Cardiac septum (tissue), 1 donor: Measurements from ENCODE around the gene REPIN1. TPM values are rescaled to one million over a fixed set of nuclear protein-coding genes. Genes with fewer than 3 reads are reported as not detected.
A peak's percentile ranks its signal among the peaks of the same experiment; 100 is the strongest.
"Not testable (repeated sequence)": the region's sequence is repeated elsewhere in the genome, so short reads cannot be mapped to it uniquely, and the experiment has no call there.

Source experiments
- DNase-seq: peaks from one replicate; pipeline ENCODE4 v3.0.0-alpha.2; 2020; ENCODE audit warnings: low spot score
- intact Hi-C: fragments of 100-400 bp; cut with DNase I; formaldehyde crosslinking; loops from one replicate; pipeline ENCODE4 v1.14.0; 2022
- total RNA-seq: library from RNA; stranded (reverse); fragmentation: NEBNext Ultra II Directional; extraction: Animal tissue kit (Norgen Biotek cat#: 25700); gene quantifications from one replicate; pipeline ENCODE4 v1.2.1, GENCODE V29; 2021
- donor health status: DM: no; HTN: no; CAD: no.

The REPIN1 gene
- total RNA-seq, 1 donor from 2014 or later, result 85.5 TPM

- intact Hi-C loops, result no loop called here
Observed at GRCh38 chr7:150383710-150384397, 15.2 kb downstream of the REPIN1 start.

GRCh38 chr7:150384406-150385301 lies 16.0 kb downstream of the REPIN1 start:
- DNase-seq, result peak; percentile 71
- intact Hi-C loops, result loop anchor here (5.0 kb wide), 1 partner anchor 42 kb away; the partner anchor contains the start of gene RARRES2

More at GRCh38 chr7:150383710-150384397, 15.2 kb downstream of the REPIN1 start:
- no peak for DNase-seq

GRCh38 chr7:150385302-150385723 lies 16.7 kb downstream of the REPIN1 start:
- DNase-seq, result peak; percentile 56
- intact Hi-C loops, result loop anchor here (5.0 kb wide), 1 partner anchor 43 kb away; the partner anchor contains the start of gene RARRES2

- DNase-seq, result not testable (repeated sequence)
- intact Hi-C loops, result loop anchor here (5.0 kb wide), 1 partner anchor 44 kb away; the partner anchor contains the start of gene RARRES2
Observed at GRCh38 chr7:150385884-150386283, 17.3 kb downstream of the REPIN1 start.

- intact Hi-C loops, result loop anchor here (5.0 kb wide), 1 partner anchor 46 kb away; the partner anchor contains the start of gene RARRES2
- DNase-seq, result no peak
Observed at GRCh38 chr7:150388306-150388705, 19.7 kb downstream of the REPIN1 start.

GRCh38 chr7:150388709-150389531 lies 20.3 kb downstream of the REPIN1 start:
- DNase-seq, result no peak
- intact Hi-C loops, result loop anchor here (5.0 kb wide), 1 partner anchor 47 kb away; the partner anchor contains the start of gene RARRES2

- DNase-seq, result no peak
- intact Hi-C loops, result loop anchor here (5.0 kb wide), 1 partner anchor 47 kb away; the partner anchor contains the start of gene RARRES2
Observed at GRCh38 chr7:150389532-150389816, 20.9 kb downstream of the REPIN1 start.

GRCh38 chr7:150390205-150390604 lies 21.6 kb downstream of the REPIN1 start:
- intact Hi-C loops, result no loop called here
- DNase-seq, result no peak

- DNase-seq, result no peak
- intact Hi-C loops, result no loop called here
Observed at GRCh38 chr7:150393325-150393724, 24.7 kb downstream of the REPIN1 start.

GRCh38 chr7:150396426-150396825 lies 27.8 kb downstream of the REPIN1 start:
- intact Hi-C loops, result no loop called here
- DNase-seq, result no peak

GRCh38 chr7:150396851-150397260 lies 28.2 kb downstream of the REPIN1 start:
- no peak for DNase-seq
- intact Hi-C loops, result no loop called here

- DNase-seq, result no peak
- intact Hi-C loops, result no loop called here
Observed at GRCh38 chr7:150397346-150398107, 28.9 kb downstream of the REPIN1 start.

- no peak for DNase-seq
Observed at GRCh38 chr7:150398108-150398964, 29.7 kb downstream of the REPIN1 start.

GRCh38 chr7:150398965-150399320 lies 30.3 kb downstream of the REPIN1 start:
- DNase-seq, result no peak
- intact Hi-C loops, result no loop called here

More at GRCh38 chr7:150398108-150398964, 29.7 kb downstream of the REPIN1 start:
- intact Hi-C loops, result no loop called here

- intact Hi-C loops, result no loop called here
- DNase-seq, result no peak
Observed at GRCh38 chr7:150399421-150400007, 30.9 kb downstream of the REPIN1 start.

GRCh38 chr7:150400008-150400787 lies 31.6 kb downstream of the REPIN1 start:
- peak; percentile 33 for DNase-seq
- intact Hi-C loops, result no loop called here
